RPMI7951 (cell line): ENCODE measurements around the gene LGALSL. TPM values are rescaled to one million over a fixed set of nuclear protein-coding genes. Genes with fewer than 3 reads are reported as not detected.

Experiments used
- DNase-seq: peaks from one replicate; pipeline ENCODE4 v3.0.0-alpha.2; 2012; ENCODE audit warnings: low read depth
- total RNA-seq: library from RNA; depleted of rRNA; stranded (reverse); fragments of >200 nt; shearing (Covaris generic); gene quantifications from 2 replicates; pipeline ENCODE4 v1.2.3, GENCODE V29; 2014; rRNA removed

The LGALSL gene
- total RNA-seq, result under 0.01 and 0.20 TPM in 2 replicates

DNA sequence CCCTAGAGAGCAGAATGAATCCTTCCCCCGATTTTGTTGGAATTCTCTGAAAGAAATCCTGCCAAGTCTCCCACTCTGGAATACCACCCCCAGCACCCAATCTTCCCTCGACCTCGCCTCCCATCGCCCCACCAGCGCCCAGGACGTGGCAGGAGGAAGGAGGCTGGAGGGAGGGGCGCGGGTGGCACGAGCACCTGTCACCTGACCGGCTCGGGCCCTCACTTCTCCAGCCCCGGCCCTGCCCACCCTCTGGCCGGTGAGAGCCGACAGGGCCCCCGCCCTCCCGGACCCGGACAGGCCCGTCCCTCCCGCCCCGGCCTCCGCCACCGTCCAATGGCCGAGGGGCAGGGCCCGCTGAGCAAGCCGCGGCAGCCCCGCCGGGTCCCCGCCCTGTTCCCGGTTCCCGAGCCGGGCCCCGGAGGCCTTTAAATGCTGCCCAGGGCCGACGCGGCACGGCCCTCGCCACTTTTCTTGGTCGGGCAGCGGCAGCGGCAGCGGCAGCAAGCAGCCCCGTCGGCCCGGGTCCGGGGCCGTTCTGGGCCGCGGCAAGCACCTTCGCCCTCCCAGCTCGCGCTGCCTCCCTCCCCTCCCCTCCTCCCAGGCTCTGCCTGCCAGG, at the start of gene LGALSL:
TSS of gene LGALSL (plus strand) at position 393 of the 616 bp plus-strand sequence. CDS start 384 bp downstream, outside the sequence.
- peak; percentile 8 for DNase-seq

DNA sequence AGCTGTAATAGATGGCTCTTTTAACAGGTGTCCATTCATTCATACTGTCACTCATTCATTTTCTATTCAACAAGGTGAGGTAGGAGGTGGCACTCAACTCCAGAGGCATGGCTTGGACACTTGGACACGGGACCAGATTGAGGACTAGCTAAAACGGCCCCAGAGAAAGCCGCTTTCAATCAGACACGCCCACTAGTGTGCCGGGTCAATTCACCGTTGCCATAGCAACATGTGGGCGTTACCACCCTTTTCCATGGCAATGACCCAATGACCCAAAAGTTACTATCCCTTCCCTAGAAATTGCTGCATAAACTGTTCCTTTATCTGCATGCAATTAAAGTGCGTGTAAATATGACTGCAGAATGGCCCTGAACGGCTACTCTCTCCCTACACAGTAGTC, 49.2 kb upstream of the LGALSL start:
- no peak for DNase-seq

GRCh38 chr2:64405581-64406406, 48.2 kb upstream of the LGALSL start:
- DNase-seq, result peak; percentile 84

GRCh38 chr2:64406407-64406774, 47.6 kb upstream of the LGALSL start:
- DNase-seq, result no peak

- no peak for DNase-seq
Observed at GRCh38 chr2:64408031-64408430, 45.9 kb upstream of the LGALSL start.

GRCh38 chr2:64410671-64411070, 43.3 kb upstream of the LGALSL start:
- DNase-seq, result no peak

- DNase-seq, result no peak
Observed at GRCh38 chr2:64412671-64413070, 41.3 kb upstream of the LGALSL start.

DNA sequence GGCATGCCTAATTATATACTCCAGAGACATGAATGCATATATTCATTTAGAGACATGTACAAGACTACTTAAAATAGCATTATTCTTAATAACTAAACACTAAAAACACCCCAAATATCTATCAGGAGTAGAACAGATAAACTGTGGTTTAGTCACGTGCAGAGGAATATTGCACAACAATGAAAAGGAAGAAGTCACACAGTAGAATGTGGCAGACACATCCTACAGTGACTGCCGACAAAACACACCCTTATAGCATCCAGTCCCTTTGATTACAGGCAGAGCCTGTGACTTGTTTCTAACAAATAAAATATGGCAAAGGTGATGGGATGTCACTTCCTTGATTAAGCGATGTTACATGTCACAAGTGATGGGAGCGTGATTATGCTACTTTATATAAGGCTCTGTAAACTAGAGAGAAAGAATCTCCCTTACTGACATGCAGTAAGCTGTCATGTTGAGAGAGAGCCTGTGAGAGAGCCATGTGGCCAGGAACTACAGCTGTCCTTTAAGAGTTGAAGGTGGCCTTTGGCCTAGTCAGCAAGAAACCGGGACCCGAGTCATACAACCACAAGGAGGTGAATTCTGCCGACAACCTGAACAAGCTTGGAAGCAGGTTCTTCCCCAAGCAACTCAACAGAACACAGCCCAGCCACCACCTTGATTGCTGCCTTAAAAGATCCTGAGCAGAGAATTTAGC, 39.1 kb upstream of the LGALSL start:
- DNase-seq, result no peak

DNA sequence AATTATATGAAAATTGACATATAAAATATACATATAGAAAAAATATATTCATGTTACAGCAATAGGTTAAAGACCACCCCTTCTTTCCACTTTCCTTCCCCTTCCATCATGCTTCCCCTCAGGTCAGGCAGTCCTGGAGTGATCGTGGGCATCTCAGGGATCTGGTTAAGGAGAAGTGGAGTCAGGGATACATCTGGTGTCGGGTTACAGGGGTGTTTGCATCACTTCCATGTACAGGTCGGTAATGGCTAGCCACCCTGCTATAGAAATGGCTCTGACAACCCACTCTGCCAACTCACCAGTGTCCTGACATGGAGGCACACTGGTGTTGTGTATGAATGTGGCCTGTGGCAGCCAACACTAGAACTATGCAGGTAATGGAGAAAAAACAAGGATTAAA, 36.3 kb upstream of the LGALSL start:
- DNase-seq, result no peak

GRCh38 chr2:64419596-64420165, 34.3 kb upstream of the LGALSL start:
- no peak for DNase-seq

DNA sequence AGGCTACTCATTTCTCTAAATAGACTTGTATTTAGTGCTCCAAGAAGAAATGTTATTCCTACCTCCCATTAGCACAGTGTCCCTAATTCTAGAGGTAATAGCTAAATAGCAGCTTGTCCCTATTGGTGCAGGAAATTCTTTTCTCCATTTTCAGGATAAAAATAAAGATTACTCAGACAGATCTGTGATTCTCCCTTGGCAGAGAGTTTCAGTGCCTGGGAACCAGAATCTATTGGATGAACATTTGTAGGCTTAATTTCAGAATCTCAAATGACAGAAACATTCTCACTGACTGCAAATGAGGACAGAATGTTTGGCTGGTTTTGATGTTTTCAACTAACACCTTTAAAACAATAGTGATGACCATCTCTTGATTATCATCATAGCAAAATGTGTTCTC, 33.3 kb upstream of the LGALSL start:
- no peak for DNase-seq

DNA sequence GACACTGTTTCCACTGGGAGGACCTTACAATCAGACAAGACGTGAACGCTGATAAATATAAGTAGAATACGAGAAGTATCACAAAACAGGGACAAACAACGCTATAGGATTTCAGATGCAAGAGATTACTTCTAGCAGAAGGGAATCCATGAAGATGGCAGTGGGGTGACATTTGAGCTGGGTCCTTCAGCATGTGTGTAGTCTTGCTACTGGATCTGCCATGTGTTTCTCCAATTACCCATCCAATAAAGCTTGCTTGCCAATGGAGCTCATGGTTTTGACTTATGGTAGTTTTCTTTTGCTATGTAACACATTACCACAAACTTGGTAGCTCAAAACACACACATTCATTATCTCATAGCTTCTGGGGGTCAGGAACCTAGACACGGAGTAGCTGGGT, 32.8 kb upstream of the LGALSL start:
- DNase-seq, result no peak

- peak; percentile 19 for DNase-seq
Observed at GRCh38 chr2:64422466-64422865, 31.5 kb upstream of the LGALSL start.

DNA sequence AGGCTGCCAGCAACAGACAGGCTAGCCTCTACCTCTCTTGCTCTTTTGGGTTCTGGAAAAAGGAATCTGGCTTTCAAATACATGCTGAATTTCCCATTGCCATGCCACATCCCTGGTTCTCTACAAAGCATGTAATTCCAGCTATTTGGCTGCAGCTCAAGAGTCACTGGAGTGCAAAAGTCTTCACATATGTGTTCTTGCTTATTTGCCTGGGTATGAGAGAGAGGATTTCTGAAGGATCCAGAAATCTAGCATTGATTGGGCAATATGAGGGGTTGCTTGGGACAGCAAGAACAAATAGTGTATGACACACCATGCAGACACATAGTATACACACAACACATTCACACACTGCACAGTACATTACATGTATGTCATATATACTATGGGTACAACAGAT, 30.7 kb upstream of the LGALSL start:
- no peak for DNase-seq

GRCh38 chr2:64424416-64424987, 29.5 kb upstream of the LGALSL start:
- no peak for DNase-seq

DNA sequence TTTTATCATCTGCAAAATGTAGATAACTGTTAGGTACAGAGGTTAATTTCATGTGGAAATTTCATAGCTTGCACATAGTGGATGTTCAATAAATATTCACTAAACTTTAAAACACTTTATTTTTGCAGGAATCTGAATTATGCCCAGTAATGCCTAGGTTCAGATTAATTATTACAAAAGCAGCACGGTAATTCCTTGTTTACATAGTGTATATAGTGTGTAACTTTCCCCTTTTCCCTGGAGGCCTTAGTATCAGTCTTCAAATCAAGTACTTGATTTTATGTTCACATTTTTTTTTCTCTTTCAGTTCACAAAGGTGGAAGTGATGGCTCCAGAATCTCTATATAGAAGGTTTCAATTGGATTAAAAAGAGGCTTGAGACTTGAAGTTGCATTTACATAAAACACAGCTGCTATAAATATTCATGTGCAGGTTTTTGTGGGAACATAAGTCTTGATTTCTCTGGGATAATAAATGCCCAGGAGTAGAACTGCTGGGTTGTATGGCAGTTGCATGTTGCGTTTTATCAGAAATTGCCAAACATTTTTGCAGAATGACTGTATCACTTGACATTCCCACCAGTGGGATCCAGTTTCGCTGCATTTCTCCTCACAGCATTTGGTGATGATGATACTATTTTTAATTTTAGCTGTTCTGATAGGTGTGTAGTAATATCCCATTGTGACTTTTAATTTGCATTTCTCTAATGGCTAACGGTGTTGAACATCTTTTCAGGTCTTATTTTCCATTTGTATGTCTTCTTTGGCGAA, 27.6 kb upstream of the LGALSL start:
- DNase-seq, result peak; percentile 22

DNA sequence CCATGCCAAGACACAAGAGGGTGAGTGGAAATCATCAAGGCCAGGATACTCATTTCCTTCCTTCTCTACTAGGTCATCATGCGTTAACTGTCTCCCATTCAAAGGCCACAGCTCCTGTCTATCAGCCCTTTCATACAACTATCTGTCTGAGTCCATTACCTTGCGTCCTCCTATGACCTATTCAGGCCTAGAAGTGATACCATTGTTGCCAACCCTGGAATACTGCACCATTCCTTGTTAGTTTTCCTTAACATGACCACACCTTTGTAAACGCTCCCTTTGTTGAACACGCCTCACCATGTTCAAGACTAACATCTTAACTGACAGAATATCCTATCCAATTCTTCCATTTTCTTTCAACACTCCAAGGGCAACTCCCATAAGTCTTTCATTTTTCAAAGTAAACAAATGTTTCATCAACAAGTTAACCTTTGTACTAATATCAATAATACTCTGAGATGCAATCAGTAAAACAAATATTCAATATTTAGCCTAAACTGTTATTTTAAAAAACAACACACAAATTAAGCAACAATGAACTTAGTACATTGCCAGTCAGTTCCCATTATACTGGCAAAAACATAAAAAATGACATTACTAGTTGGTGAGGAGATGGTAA, 19.8 kb upstream of the LGALSL start:
- no peak for DNase-seq

GRCh38 chr2:64437883-64438282, 16.1 kb upstream of the LGALSL start:
- DNase-seq, result no peak

- DNase-seq, result no peak
Observed at GRCh38 chr2:64439194-64439593, 14.8 kb upstream of the LGALSL start.

- no peak for DNase-seq
Observed at GRCh38 chr2:64440843-64441242, 13.1 kb upstream of the LGALSL start.

- DNase-seq, result no peak
Observed at GRCh38 chr2:64442277-64442676, 11.7 kb upstream of the LGALSL start.
